IMR-90 (cell line): ENCODE data around the gene SCYGR3. TPM values are rescaled to one million over a fixed set of nuclear protein-coding genes. Genes with fewer than 3 reads are reported as not detected.
"Not testable (repeated sequence)": the region's sequence is repeated elsewhere in the genome, so short reads cannot be mapped to it uniquely, and the experiment has no call there.

Experiments used
- ATAC-seq: fragments of 200-7000 bp; cut with Tn5 transposase; 2 replicates; pipeline ENCODE4 v1.9.1; 2020; ENCODE audit warnings: low read depth, mild to moderate bottlenecking, moderate library complexity
- BruUV-seq: library from RNA; stranded (reverse); fragments of 400-500 nt; replicated peaks from 2 replicates; lab custom pipeline; 2021; lab: Mats Ljungman, UMichigan
- CTCF ChIA-PET: fragments of 300-600 bp; formaldehyde crosslinking; extraction: SDS; loops from one replicate; lab custom pipeline; 2021; ENCODE audit warnings: antibody characterized with exemption; lab: Yijun Ruan, JAX
- POLR2A ChIA-PET: fragments of 300-600 bp; sonication (Branson Sonifier 250); formaldehyde crosslinking; loops from one replicate; lab custom pipeline; 2022; ENCODE audit warnings: antibody characterized with exemption; ENCODE audit not compliant: unreplicated experiment; lab: Charles Lee
- DNase-seq: peaks from one replicate; pipeline ENCODE4 v3.0.0; 2013
- H2AFZ ChIP-seq: replicated peaks from 2 replicates; pipeline ENCODE3; 2013; ENCODE audit warnings: low read length, mild to moderate bottlenecking; ENCODE audit not compliant: poor library complexity
- H2AK5ac ChIP-seq: 2 replicates; pipeline ENCODE4 v1.6.1; 2013; ENCODE audit warnings: low read depth, low read length, inconsistent platforms
- H2AK9ac ChIP-seq: replicated peaks from 2 replicates; pipeline ENCODE3; 2013; ENCODE audit warnings: mild to moderate bottlenecking, low read depth, low read length, moderate library complexity; ENCODE audit not compliant: poor library complexity
- H2BK120ac ChIP-seq: 2 replicates; pipeline ENCODE4 v1.6.1; 2013; ENCODE audit warnings: low read depth, low read length, inconsistent platforms
- H2BK15ac ChIP-seq: 3 replicates; pipeline ENCODE4 v1.6.1; 2013; ENCODE audit warnings: low read depth, low read length, inconsistent platforms
- H2BK20ac ChIP-seq: 2 replicates; pipeline ENCODE4 v1.6.1; 2013; ENCODE audit warnings: low read depth, mild to moderate bottlenecking, inconsistent platforms, low read length, moderate library complexity
- H2BK5ac ChIP-seq: 2 replicates; pipeline ENCODE4 v1.6.1; 2013; ENCODE audit warnings: mild to moderate bottlenecking, low read depth, low read length, inconsistent platforms; ENCODE audit not compliant: poor library complexity, severe bottlenecking
- H3K14ac ChIP-seq: replicated peaks from 2 replicates; pipeline ENCODE4 v1.6.1; 2013; ENCODE audit warnings: low read depth, low read length, inconsistent platforms
- H3K18ac ChIP-seq: 2 replicates; pipeline ENCODE4 v1.6.1; 2013; ENCODE audit warnings: low read depth, low read length, control low read depth
- H3K23ac ChIP-seq: 2 replicates; pipeline ENCODE4 v1.6.1; 2013; ENCODE audit warnings: low read depth, low read length, inconsistent platforms
- H3K27ac ChIP-seq: 2 replicates; pipeline ENCODE4 v1.5.1; 2013; ENCODE audit warnings: mild to moderate bottlenecking, control low read depth, low read length; ENCODE audit not compliant: insufficient read depth
- H3K27me3 ChIP-seq: 2 replicates; pipeline ENCODE4 v1.6.1; 2013; ENCODE audit warnings: low read length; ENCODE audit not compliant: control insufficient read depth, insufficient read depth
- H3K36me3 ChIP-seq: 2 replicates; pipeline ENCODE4 v1.6.1; 2013; ENCODE audit warnings: low read length, mixed read lengths; ENCODE audit not compliant: control insufficient read depth, insufficient read depth
- H3K4ac ChIP-seq: 2 replicates; pipeline ENCODE4 v1.6.1; 2013; ENCODE audit warnings: low read depth, low read length, inconsistent platforms
- H3K4me1 ChIP-seq: 2 replicates; pipeline ENCODE4 v1.6.1; 2013; ENCODE audit warnings: low read length, mixed read lengths; ENCODE audit not compliant: control insufficient read depth, insufficient read depth
- H3K4me2 ChIP-seq: 2 replicates; pipeline ENCODE4 v1.6.1; 2013; ENCODE audit warnings: low read depth, mild to moderate bottlenecking, control low read depth, low read length, moderate library complexity
- H3K4me3 ChIP-seq: 2 replicates; pipeline ENCODE4 v1.5.1; 2013; ENCODE audit warnings: low read depth, mild to moderate bottlenecking, control low read depth, low read length, moderate library complexity; ENCODE audit not compliant: insufficient read depth
- H3K56ac ChIP-seq: 2 replicates; pipeline ENCODE4 v1.6.1; 2013; ENCODE audit warnings: low read length, inconsistent platforms; ENCODE audit not compliant: insufficient read depth; ENCODE audit errors: extremely low read depth
- H3K79me1 ChIP-seq, 2 experiments: 2 replicates each; pipeline ENCODE4 v1.6.1; 2013; ENCODE audit warnings: low read length in 2 of 2, inconsistent platforms in 1 of 2, low read depth in 1 of 2
- H3K9ac ChIP-seq: 2 replicates; pipeline ENCODE4 v1.6.1; 2013; ENCODE audit warnings: low read depth, low read length, control low read depth
- H3K9me1 ChIP-seq: 2 replicates; pipeline ENCODE4 v1.6.1; 2013; ENCODE audit warnings: low read length, inconsistent platforms; ENCODE audit not compliant: insufficient read depth
- H3K9me3 ChIP-seq: 2 replicates; pipeline ENCODE4 v1.6.1; 2013; ENCODE audit warnings: low read length; ENCODE audit not compliant: control insufficient read depth, insufficient read depth
- H4K20me1 ChIP-seq: 2 replicates; pipeline ENCODE4 v1.6.1; 2013; ENCODE audit warnings: low read length, inconsistent platforms; ENCODE audit not compliant: insufficient read depth
- H4K5ac ChIP-seq: 2 replicates; pipeline ENCODE4 v1.6.1; 2013; ENCODE audit warnings: mild to moderate bottlenecking, low read depth, low read length, control low read depth
- H4K8ac ChIP-seq, 2 experiments: 2 replicates each; pipeline ENCODE4 v1.6.1; 2013; ENCODE audit warnings: low read depth in 2 of 2, low read length in 2 of 2, control low read depth in 1 of 2, inconsistent platforms in 1 of 2
- H4K91ac ChIP-seq: 2 replicates; pipeline ENCODE4 v1.6.1; 2013; ENCODE audit warnings: low read depth, low read length, inconsistent platforms; ENCODE audit not compliant: insufficient read depth
- WGBS, 2 experiments: methylation state at CpG; one replicate each; pipeline versions ENCODE4 v1.1.5 to v1.1.7; 2013; ENCODE audit warnings: missing lambda C conversion rate in 2 of 2; ENCODE audit not compliant: insufficient read length in 1 of 2; ENCODE audit errors: extremely low coverage in 2 of 2; 5-methylcytosine and 5-hydroxymethylcytosine counted together
- dilution Hi-C: fragments of 300-500 bp; cut with HindIII; formaldehyde crosslinking; loops from one replicate; pipeline ENCODE4 v1.14.3; 2018; ENCODE audit warnings: low sequenced_read_pairs; ENCODE audit not compliant: unreplicated experiment
- in situ Hi-C: fragments of 300-500 bp; cut with MboI; formaldehyde crosslinking; loops from 3 replicates; pipeline ENCODE4 v1.14.3; 2019; ENCODE audit warnings: low sequenced_read_pairs, inconsistent platforms, mixed read lengths
- intact Hi-C: fragments of 100-400 bp; cut with micrococcal nuclease; formaldehyde crosslinking; loops from 2 replicates; pipeline ENCODE4 v1.10.0; 2022
- polyA plus RNA-seq, 3 experiments: library from polyadenylated mRNA; depleted of rRNA; stranded (reverse); fragments of >200 nt; gene quantifications; 2 replicates each; pipeline ENCODE4 v1.2.3, GENCODE V29; 2012; ENCODE audit warnings: low replicate concordance in 1 of 3
- total RNA-seq: library from RNA; depleted of rRNA; stranded (reverse); fragments of >200 nt; gene quantifications from 2 replicates; pipeline ENCODE4 v1.2.3, GENCODE V29; 2012

Gene SCYGR3
- total and polyA plus RNA-seq, 2 of the 4 experiments (the other 2 are of a cell fraction): not detected

DNA sequence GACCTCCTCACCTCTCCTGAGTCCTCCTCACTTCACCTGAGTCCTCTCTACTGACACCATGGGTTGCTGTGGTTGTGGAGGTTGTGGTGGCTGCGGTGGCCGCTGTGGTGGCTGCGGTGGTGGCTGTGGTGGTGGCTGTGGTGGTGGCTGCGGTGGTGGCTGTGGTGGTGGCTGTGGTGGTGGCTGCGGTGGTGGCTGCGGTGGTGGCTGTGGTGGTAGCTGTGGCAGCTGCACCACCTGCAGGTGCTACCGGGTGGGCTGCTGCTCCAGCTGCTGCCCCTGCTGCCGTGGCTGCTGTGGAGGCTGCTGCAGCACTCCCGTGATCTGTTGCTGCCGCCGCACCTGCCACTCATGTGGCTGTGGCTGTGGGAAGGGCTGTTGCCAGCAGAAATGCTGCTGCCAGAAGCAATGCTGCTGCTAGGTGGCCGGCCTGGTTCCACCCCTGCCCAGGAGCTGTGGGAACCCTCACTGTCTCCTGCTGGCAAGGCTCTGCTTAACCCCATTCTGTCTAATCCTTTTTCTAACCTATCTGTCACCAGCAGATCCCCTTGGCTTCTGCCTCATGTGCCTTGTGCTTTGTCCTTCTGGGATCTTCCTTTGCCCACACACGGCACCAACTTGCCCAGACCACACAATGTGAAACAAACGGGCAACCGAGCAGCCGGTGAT, 15.7 kb downstream of the SCYGR3 start, which contains the start of gene SCYGR2:
TSS of gene SCYGR2 (plus strand) at position 59 of the 669 bp plus-strand sequence. CDS start at position 59, 0 bp downstream.
- H3K36me3 ChIP-seq, H3K14ac ChIP-seq, H3K4me3 ChIP-seq, H3K9ac ChIP-seq, intact Hi-C loops, H3K56ac ChIP-seq, H2AK5ac ChIP-seq, H3K27me3 ChIP-seq, H4K5ac ChIP-seq, H2BK5ac ChIP-seq, H3K18ac ChIP-seq, H2AK9ac ChIP-seq, H3K23ac ChIP-seq, POLR2A ChIA-PET, H4K8ac ChIP-seq, H2AFZ ChIP-seq, H3K4me1 ChIP-seq, H2BK20ac ChIP-seq, H3K9me3 ChIP-seq, H2BK120ac ChIP-seq, BruUV-seq, H3K4me2 ChIP-seq, H3K9me1 ChIP-seq, H4K20me1 ChIP-seq, ATAC-seq, H4K91ac ChIP-seq, H3K79me1 ChIP-seq, in situ Hi-C loops, CTCF ChIA-PET, H2BK15ac ChIP-seq, H3K4ac ChIP-seq, H3K27ac ChIP-seq, DNase-seq, dilution Hi-C loops: not testable (repeated sequence)
- 83% methylated on average over 6 of the region's 16 CpGs; no CpG with 5 or more reads in 1 of the 2 experiments for WGBS, 2 experiments
